T47D (cell line): ENCODE data around the gene ZDHHC7.
"Not testable (repeated sequence)": the region's sequence is repeated elsewhere in the genome, so short reads cannot be mapped to it uniquely, and the experiment has no call there.

Experiments used
- DNase-seq, 2 experiments: peaks; one replicate each; pipeline versions ENCODE4 v3.0.0 to v3.0.0-alpha.2; 2011 to 2012; ENCODE audit warnings: low read depth in 1 of 2, low spot score in 1 of 2
- JUND ChIP-seq: IDR thresholded peaks from 2 replicates; pipeline ENCODE4 v1.6.1; 2012; ENCODE audit warnings: low read depth
- in situ Hi-C: cut with HindIII; loops from 2 replicates; pipeline ENCODE4 v1.10.0; 2016; ENCODE audit warnings: low sequenced_read_pairs, low pct_unique_long_range_greater_than_20kb

Gene ZDHHC7

DNA sequence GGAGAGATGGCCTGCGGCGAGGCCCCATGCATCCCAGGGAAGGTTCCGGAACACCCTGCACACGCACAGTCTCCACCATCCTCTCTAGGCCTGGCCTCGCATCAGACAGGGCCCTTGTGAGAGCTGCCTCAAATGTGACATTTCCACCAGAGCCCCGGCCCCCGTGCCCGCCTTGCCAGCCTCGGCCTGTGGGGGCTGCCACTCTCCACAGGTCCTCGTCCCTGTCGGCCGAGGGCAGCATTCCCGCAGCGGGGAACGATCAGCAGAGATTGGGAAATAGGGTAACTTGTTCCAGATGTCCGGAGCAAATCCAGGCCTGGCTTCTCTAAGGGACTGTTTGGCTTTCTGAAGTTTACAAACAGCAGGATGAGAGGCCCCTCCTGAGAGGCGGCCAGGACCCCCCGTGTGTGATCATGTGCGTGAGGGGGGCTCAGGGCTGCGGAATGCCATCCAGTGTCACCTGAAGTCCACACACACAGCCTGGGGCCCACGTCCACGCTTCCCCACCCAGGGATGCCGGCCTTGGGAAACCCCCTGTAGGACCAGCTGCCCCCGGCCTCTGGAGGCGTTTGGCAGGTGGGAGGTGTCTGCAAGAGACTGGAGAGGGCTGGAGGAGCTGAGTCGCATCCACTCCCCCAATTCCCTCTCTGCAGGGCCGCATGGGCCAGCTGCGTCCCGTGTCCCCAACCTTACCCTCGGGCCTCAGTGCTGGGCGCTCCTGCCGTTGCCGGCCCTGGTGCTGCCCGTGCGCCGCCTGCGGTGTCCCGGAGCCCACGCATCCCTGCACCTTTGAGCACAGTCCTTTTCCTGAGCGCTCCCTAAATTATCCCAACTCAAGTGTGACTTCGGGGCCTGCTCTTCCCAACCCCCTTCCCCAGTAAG, 70.4 kb downstream of the ZDHHC7 start:
- in situ Hi-C loops: no loop called here
- no peak for TF ChIP-seq JUND
- DNase-seq: no peak

- DNase-seq, in situ Hi-C loops: not testable (repeated sequence)
Observed at GRCh38 chr16:84938616-84939015, 72.7 kb downstream of the ZDHHC7 start.

- TF ChIP-seq JUND: no peak
- no peak for DNase-seq
- in situ Hi-C loops: no loop called here
Observed at GRCh38 chr16:84937196-84938005, 73.9 kb downstream of the ZDHHC7 start.

GRCh38 chr16:84933774-84934631, 77.3 kb downstream of the ZDHHC7 start:
- no peak for DNase-seq
- in situ Hi-C loops: no loop called here
- no peak for TF ChIP-seq JUND

DNA sequence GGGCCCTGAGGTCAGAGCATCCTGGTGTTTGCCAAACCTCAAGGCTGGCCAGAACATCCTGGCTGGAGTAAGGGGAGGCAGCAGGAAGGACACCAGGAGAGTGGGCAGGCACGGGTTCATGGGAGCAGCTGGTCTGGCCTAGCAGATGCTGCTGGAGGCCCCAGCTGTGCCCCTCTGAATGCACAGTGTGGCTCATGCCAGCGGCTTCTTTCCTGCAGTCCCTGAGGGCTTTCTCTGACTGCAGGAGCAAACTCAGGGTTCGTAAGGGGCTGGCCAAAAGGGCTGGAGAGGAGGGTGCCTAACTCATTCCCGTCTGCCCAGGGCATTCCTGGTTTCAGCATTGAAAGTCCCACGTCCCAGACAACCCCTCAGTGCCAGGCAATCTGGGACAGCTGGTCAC, 78.7 kb downstream of the ZDHHC7 start:
- in situ Hi-C loops: no loop called here

DNA sequence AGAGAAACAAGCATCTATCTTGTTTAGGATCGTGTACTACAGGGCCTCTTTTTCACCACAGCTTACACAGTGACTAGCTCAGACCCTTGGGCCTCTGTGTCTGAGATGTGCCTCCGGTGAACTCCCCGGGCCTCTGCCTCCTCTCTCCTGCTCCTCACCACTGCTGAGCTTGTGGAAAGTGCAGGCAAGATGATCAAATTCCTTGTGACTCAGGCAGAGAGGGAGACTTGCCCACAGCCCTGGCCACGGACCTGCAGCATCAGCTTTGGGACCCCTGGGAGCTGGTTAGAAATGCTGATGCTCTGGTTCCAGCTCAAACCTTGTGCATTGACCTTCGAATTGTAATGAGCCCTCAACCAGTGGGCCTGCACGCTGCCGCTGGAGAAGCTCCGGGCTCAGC, 79.8 kb downstream of the ZDHHC7 start:
- in situ Hi-C loops: no loop called here
- no peak for TF ChIP-seq JUND
- no peak for DNase-seq

More for the DNA sequence above, 78.7 kb downstream of the ZDHHC7 start:
- no peak for DNase-seq
- TF ChIP-seq JUND: no peak

DNA sequence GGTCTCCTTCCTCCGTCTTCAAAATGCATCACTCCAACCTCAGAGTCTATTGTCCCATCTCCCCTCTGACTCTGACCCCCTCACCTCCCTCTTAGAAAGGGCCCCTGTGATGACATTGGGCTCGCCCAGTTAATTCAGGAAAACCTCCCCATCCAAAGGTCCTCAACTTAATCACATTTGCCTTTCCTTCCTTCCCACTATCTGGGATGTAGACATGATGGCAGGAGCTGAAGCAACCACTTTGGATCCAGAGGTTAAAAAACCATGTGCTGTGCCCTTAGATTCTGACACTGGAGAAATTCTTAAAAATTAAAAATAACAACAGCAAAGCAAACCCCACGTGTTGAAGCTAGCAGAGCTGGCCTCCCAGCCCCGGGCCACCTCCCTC, 80.2 kb downstream of the ZDHHC7 start:
- in situ Hi-C loops: no loop called here
- no peak for TF ChIP-seq JUND
- no peak for DNase-seq

DNA sequence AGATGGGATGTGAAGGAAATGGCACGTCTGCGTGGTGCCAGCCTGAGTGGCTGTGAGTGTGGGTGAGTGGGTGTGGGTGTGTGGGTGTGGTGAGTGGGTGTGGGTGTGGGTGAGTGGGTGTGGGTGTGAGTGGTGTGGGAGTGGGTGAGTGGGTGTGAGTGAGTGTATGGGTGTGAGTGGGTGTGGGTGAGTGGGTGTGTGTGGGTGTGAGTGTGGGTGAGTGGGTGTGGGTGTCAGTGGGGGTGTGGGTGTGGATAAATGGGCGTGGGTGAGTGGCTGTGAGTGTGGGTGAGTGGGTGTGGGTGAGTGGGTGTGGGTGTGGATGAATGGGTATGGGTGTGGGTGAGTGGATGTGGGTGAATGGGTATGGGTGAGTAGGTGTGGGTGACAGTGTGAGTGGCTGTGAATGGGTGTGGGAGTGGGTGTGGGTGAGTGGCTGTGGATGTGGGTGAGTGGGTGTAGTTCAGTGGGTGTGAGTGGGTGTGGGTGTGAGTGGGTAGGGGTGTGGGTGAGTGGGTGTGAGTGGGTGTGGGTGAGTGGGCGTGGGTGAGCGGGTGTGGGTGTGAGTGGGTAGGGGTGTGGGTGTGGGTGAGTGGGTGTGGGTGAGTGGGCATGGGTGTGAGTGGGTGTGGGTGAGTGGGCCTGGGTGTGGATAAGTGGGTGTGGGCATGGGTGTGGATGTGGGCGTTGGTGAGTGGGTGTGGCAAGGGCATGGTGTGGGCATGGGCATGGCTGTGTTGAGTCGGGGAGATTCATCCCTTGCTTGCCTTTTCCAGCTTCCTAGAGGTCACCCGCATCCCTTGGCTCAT, 80.8 kb downstream of the ZDHHC7 start:
- DNase-seq: no peak
- TF ChIP-seq JUND: no peak
- in situ Hi-C loops: no loop called here

GRCh38 chr16:84929421-84930297, 81.7 kb downstream of the ZDHHC7 start:
- no peak for DNase-seq
- in situ Hi-C loops: no loop called here
- TF ChIP-seq JUND: no peak

DNA sequence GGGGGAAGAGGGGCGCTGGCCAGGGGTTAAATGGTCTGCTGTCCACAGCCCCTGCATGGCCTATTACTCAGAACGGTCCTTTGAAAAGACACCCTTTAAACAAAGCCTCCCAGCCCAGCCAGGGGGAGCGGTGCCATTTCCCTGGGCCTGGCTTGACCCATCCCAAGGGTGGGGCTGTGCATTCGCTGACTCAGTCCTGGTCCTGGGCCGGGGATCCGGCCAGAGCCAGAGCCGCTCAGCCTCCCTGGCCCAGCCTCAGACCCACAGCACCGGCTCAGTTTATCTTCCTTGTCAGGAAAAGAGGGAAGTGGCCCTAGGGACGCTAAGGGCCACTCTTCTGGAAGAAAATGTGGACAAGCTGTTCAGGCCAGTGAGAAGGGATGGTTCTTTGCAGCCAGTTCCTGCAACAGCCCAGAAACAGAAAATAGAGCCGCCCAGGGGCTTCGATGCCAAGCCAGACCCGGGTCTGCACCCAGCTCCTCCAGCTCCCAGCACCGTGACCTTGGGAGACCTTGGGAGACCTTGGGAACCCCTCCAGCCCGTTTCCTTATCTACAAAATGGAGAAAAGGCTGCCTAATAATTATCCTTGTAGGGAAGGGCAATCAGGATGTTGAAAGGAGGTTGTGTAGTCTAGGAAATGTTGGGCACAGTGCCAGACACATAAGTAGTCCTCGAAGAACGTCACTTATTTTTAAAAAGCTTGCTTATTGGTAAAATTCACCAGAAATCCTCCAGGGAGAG, 82.5 kb downstream of the ZDHHC7 start:
- in situ Hi-C loops: no loop called here
- TF ChIP-seq JUND: no peak
- DNase-seq: no peak
